HG02970 (cell line): ENCODE measurements around the gene SCN8A.
"Not testable (repeated sequence)": the region's sequence is repeated elsewhere in the genome, so short reads cannot be mapped to it uniquely, and the experiment has no call there.

ENCODE experiments used
- ATAC-seq: cut with Tn5 transposase; IDR thresholded peaks from one replicate; pipeline ENCODE4 v1.9.1; 2021; ENCODE audit warnings: mild to moderate bottlenecking, moderate library complexity, moderate number of reproducible peaks; ENCODE audit not compliant: unreplicated experiment, low FRiP score

The SCN8A gene

DNA sequence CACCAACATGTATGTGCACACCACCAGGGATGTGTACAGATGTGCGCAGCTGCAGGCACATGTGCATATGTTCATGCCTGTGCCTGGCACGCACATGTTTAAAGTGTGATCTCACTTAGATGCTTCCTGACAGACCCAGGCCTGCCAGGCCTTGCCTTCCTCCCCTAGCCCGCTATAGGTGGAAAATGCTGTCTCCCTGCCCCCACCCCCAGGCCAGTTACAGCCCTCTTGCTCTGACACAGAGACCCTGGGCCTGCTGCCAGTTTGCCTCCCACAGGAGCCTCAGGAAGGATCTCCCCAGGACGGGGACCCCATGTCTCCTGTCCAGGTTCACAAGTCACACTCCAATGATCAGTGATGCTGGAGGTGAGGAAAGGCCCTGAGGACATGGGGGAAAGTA, 235.8 kb downstream of the SCN8A start:
- no peak for ATAC-seq

DNA sequence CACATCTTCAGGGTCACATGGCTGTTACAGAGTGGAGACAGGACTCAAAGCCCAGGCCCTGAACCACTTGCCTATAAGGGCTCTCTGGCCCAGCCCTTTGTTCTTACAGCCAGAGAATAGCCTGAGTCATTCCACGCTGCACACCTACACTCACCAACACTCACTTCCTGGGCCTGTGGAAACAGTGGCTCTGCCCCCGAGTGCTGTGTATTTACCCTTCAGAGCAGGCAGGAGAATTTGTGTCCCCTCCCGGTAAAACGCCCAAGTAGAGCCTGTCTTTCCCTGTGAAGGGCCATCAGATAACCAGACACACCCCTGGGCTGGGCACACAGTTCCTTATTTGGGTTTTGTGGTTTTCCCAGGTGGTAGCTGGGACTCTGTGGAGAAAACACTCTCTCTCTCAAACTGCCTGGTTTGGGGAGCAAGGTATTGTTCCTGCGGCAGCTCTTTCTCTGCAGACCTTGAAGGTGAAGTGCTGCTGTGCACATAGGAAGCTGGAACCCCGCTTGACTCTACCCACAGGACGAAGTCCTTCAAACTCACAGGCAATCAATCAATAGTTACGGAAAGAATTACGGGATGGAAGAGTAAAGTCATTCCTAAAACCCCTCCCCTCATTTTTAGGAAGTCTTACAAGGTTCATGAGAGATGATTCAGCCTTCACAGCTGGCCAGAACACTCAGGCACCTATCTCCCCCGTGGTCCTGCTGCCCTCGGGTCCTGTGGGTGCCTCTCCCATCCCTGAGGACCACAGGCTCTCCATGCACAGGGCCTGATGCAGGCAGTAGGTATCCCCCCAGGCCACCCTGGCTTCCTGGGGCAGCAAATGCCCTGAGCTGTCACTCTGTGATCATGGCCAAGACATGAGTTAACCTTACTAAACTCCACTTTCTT, 237.1 kb downstream of the SCN8A start:
- ATAC-seq, result no peak

DNA sequence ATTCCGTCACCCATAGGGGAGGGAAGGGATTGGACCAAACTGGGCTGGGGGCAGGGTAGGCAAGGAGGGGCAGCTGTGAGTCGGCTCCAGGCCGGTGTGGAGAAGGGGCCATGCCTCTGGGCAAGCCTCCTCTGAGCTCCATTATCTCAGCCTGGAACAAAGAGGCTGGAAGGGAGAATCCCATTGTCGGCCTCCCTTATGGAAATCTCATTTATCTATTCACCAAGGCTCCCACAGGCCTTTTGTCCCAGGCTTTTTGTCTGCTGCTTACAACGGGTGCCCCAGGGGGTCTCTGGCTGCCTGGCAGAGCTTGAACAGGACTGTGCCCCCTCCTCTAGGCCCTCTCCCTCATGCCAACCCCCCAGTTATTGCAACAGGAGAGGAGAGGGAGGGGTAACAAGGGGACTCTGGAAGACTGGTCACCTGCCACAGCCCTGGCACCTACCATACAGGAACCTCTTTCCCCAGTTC, 238.0 kb downstream of the SCN8A start:
- no peak for ATAC-seq

DNA sequence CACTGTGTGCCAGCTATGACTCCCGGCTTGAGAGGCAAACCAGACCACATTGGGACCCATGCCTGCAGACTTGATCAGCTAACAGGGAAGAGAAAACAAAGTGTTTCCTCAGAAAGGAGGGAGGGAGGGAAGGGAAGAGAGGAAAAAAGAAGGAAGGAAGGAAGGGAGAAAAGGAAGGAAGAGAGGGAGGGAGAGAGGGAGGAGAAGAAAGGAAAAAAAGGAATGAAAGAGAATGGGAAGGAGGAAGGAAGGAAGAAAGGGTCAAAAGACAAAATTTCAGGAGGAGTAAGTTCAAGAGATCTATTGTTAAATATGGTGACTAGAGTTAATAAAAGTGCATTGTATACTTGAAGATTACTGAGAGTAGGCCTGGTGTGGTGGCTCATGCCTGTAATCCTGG, 238.6 kb downstream of the SCN8A start:
- ATAC-seq, result no peak

DNA sequence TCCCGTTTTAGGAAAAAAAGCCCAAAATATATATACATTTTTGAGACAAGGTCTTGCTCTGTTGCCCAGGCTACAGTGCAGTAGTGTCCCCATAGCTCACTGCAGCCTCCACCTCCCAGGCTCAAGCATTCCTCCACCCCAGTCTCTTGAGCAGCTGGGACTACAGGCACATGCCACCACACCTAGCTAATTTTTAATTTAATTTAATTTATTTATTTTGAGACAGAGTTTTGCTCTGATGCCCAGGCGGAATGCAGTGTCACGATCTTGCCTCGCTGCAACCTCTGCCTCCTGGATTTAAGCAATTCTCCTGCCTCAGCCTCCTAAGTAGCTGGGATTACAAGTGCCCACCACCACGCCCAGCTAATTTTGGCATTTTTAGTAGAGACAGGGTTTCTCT, 240.8 kb downstream of the SCN8A start:
- not testable (repeated sequence) for ATAC-seq

DNA sequence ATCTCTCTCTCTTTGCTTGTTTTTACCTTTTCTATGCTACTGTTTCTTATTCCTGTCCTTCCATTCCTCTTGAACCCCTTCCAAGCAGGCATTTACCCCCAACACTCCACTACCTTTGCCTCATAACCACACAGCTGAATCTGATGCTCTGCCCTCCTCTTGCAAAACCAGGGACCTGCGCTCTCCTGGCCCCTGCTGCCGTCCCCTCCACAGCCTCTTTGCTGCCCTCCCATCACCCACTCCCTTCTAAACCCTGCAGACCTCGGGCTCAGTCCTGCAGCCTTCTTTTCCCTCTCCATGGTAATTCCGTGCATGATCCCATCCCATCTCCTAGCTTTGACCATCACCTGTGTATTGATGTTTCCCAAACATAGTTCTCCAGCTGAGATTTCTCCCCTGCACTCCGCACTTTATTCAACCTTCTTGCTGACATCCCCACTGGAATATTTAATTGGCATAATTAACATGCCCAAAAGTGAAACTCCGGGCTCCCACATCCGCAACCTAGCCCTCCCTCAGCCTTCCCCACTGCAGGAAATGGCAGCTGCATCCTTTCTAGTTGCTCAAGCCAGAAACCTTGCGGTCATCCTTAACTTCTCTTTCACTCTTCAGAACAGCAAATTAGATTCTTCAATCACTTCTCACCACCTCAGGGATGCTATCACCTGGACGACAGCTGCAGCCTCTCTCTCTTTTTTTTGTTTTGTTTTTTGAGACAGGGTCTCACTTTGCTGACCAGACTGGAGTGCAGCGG, 241.5 kb downstream of the SCN8A start:
- no peak for ATAC-seq

DNA sequence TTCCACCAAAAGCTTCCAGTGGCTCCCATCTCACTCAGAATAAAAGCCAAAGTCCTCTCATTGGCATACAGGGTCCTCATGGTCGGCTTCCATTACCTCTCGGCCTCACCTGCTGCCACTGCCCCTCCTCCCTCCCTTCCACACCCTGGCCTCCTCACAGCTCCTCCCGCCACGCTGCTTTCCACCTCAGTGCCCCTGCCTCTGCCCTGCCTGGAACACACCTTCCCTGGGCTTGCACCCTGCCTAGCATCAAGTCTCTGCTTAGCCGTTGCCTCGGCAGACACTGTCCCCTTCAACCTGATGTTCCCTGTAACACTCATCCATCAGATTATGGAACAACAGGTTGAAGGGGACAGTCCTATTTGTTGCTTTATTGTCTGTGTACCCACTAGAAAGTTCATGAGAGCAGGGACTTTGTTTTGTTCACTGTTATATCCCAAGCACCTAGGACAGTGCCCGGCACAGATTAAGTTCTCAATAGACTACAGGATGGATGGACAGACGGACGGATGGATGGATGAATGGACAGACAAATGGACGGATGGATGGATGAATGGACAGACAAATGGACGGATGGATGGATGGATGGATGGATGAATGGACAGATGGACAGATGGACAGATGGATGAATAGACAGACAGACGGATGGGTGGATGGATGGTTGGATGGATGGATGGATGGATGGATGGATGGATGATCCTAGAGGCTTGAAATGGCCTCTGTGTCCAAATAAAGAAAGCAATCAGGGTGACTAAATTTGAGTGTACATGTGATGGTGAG, 242.6 kb downstream of the SCN8A start:
- no peak for ATAC-seq

DNA sequence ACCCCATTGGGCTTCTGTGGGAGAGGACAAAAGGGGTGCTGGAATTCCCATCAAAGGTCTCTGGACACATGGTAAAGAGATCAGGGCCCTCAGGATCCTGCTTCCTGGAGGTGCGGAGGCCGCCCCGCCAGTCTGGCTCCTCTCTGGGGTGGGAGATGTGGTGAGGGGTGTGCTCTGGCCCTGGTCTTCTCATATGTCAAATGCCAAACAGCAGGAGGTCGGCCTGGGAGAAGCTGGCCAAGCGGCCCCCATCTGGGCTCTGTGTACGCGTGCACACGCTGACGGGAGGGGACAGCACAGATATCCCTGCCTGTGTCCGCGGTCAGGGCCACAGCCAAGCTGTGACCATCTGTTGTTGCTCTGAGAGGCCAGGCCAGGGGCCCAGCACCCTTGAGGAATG, 243.4 kb downstream of the SCN8A start:
- ATAC-seq, result no peak

DNA sequence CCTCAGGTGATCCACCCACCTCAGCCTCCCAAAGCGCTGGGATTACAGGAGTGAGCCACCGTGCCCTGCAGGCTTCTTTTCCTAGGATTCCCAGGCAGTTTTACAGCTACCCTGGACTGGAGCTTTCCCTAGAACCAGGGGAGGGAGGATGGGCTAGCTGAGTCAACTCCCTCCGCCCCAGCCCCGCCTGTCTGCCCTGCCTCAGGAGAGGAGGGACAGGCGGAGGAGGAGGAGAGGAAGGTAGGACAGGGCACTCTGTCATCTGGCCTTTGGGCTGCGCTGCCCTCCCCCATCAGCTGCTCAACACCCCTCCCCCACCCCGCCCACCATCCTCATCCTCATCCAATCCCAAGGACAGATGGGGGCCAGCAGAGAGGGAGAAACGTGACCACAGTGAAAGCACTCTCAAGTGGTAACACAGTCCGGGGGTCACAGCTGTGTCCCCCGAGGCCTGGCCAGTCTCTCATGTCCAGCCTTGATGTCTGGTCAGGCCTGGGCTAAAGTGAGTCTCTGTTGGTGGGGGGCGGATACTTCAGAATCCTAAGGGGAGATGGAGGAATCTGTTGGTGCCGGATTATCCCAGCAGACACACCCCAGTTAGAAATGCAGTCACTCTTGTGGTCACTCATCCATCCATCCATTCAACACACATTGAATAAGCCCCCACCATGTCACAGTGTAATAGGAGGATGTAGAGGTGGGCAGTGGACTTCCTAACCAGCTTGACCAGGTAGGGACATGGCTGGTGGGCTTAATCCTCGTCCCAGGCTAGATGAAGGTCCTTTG, 245.2 kb downstream of the SCN8A start:
- no peak for ATAC-seq

DNA sequence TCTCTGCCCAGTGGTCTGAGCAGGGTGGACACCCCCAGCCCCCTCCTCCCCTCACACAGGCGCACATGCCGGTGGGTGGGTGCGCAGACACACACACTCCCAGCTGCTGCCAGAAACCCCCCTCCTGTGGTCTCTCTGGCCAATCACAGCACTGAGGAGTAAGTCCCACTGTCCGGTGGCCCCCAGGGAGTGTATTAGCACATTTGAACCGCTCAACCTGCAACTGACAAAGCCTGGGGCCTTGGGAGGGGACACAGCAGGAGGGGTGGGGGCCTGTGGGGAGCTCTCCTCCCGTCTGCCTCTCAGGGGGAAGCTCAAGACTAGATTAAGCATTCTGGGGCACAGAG, 245.8 kb downstream of the SCN8A start:
- ATAC-seq, result no peak

DNA sequence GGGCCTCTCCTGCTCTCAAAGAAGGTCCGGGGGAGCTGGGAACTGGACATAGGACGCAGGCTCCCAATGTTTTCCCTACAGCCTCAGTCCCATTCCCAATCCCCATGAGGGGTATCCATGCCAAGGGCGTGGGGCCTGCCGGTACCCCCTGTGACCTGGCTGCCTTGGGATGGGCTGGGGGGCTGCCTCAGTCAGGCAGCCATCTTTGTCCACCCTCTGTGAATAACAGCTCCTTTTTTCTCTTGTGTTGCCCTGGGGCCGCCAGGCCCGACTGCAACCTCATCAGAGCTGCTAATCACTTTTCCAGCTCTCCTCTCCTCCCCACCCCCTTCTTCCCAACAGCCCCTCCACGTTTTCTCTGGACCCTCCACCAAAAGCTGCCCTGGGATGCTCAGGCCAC, 246.3 kb downstream of the SCN8A start:
- no peak for ATAC-seq

DNA sequence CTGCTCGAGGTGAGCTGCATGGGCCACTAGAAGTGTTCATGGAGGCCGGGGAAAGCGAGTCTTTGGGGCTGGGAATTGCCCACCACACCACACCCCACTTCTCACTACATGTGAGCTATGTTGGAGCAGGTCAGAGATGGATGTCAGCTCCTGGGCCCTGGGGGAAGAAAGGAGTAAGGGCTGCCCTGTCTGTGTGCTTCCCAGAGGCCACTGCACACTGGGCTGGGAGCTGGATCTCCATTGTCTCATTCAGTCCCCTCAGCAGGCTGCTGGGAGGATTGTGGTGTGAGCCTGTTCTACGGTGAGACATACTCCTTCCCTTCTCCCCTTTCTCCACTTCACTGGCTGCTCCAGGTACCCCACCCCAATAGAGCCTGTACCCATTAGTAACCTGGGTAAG, 247.0 kb downstream of the SCN8A start:
- no peak for ATAC-seq

DNA sequence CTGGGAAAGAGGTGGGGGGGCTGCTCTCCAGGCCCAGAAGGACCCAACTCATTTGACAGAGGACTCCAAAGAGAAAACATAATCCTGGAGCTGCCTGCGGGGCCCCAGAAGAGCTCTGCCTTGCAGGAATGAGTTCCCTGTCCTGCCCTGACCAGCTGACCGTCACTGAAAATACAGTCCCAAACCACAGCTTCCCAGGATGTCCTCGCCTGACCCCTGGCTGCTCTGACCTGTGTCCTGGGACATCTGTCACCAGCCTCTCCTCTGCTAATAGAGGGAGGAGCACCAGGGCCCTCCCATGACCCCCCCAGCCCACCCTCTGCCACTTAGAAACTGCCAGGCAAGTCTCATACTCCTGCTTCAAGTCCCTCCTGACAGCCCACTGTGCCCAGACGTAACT, 247.7 kb downstream of the SCN8A start:
- ATAC-seq, result no peak

DNA sequence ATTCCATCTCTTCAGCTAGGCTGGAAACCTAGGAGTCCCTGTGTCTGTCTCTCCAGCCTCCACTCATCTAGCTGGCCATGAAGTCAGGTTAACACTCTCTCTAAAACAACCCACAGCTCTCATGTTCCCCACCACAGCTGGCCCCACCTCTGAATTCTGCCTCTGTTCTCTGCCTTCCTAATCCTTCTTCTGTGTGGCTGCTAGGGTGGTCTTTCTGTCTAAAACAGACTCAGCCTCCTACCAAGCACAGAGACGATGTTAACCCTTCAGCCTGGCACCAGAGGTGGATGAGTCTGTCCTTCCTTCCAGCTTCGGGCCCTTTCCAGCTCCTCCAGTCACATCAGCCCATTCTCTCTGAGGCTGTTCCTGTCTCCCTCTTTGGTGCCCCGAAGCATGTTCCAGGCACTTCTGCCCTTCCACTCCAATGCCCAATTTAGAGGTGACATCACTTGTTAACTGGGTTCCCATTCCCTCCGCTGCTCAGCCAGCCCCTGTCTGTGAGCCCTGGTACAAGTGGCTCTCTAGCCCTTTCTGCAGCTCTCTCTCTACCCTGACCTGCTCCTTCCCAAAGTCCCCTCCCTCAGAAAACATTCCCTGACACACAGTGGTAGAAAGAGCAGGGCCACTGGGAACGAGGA, 248.4 kb downstream of the SCN8A start:
- ATAC-seq, result no peak

DNA sequence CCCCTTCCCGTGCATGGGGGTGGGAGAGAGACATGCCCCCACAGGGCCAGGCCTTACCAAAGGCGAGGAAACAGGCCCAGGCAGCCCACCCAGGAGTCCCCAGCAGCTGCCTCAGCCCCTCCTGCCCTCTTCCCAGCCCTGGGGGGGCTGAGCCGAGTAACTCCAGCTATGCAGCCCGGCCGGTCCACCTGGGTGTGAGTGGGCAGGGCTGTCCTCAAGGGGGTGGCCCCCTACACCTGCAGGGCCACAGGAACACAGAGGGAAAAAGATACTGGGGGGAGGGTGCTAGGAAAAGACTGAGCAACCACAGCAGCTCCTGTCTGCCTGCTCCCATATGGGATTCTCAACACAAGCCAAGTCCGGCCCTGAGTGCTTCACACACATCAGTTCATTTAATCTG, 249.9 kb downstream of the SCN8A start:
- no peak for ATAC-seq

DNA sequence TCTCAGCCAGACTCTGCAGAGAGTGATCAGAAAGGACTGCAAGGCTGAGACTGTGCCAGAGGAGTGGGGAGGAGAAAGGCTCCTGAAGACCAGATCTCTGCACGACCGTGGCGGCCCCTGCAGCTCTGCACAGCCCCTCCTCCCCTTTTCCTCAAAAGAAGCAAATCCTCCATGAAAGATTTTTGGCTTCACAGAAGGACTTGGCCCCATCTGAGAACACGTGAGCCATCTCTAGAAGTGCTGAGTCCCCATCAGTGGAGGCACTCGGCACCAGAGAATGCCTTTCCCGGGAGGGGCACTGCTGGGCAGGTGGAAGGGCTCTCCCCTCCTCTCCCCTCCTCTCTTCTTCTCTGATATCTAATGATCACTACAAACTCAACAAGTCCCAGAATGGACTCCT, 250.7 kb downstream of the SCN8A start:
- no peak for ATAC-seq

DNA sequence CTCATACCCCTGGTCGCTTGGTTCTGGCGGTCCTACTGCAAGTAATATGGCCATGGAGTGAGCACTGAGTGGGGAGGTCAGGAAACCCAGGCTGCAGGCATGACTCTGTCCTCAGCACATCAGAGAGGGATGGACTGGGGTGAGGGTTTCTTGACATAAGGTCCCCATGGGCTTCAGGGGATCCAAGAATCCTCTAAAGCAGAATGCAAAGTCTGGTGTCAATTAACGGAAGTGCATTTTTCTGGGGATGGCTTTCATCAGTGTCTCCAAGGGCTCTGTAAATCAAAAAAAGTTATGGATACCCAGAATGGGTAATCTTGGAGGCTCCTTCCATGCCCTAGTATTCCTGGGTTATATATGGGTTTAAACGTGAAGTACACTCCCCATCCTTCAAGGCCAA, 253.8 kb downstream of the SCN8A start:
- no peak for ATAC-seq

DNA sequence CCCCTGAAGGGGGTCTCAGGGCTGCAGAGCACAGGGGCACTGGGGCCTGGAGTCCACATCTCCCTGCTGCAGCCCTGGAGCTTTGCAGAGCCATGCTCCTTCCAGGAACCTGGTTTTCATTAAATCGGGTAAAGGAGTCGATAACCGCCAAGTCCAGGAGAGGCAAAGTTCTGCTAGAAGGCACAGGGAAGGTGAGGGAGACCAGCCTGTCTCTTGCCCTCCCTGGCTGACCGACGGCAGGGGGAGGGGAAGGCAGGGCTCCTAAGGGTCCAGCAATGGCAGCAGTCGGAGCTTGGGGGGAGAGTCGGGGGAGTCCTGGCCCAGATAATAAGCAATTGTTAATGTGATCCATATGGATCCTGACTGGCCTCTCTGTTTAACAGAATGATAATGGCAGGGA, 254.4 kb downstream of the SCN8A start:
- ATAC-seq, result no peak

DNA sequence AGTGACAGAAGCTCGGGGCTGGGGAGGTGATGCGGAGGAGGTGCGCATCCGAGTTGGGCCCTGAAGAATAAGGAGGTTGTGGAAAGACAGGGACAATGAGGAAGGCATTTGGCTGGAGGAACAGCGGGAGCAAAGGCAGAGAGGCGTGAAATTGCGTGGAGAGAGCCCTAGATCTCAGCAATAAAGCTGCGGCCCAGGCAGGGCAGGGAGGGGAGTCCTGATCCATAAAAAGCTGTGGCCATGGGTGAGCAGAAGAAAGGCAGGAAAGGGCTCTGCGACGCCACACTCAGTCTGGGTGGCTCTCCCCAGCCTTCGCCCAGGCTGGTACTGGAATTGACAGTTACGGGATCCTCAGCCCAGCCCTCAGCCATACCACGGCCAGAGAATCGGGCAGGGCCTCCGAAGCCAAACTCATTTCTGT, 255.2 kb downstream of the SCN8A start:
- ATAC-seq, result no peak
